ENCODE results near the gene ZDHHC11.
"Not testable (repeated sequence)": the region's sequence is repeated elsewhere in the genome, so short reads cannot be mapped to it uniquely, and the experiment has no call there.

The ZDHHC11 gene

GRCh38 chr5:845031-845675 lies 5.6 kb downstream of the ZDHHC11 start:
- DNase-seq (ENCODE audit: low spot score), result not testable (repeated sequence)

GRCh38 chr5:844426-844825 lies 6.4 kb downstream of the ZDHHC11 start:
- not testable (repeated sequence) for DNase-seq (ENCODE audit: low spot score)

DNA sequence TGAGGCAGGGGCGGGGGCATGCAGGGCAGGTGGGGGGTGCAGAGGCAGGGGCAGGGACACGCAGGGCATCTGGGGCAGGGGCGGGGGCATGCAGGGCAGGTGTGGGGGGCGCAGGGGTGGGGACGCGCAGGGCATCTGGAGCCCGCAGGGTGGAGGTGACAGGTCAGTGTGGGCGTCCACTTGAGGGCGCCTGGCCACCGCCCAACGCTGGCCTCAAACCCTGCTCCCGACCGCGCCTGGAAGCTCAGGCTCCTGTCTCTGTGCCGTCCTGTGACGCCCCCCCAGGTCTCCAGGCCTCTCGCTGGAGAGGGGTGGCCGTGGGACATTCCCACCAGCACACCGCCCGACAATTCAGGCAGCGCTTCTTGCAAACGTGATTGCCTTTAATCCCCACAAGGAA lies 6.9 kb downstream of the ZDHHC11 start:
- not testable (repeated sequence) for DNase-seq (ENCODE audit: low spot score)

GRCh38 chr5:843371-843770 lies 7.4 kb downstream of the ZDHHC11 start:
- DNase-seq (ENCODE audit: low spot score), result not testable (repeated sequence)

GRCh38 chr5:842402-843221 lies 8.2 kb downstream of the ZDHHC11 start:
- not testable (repeated sequence) for DNase-seq (ENCODE audit: low spot score)

DNA sequence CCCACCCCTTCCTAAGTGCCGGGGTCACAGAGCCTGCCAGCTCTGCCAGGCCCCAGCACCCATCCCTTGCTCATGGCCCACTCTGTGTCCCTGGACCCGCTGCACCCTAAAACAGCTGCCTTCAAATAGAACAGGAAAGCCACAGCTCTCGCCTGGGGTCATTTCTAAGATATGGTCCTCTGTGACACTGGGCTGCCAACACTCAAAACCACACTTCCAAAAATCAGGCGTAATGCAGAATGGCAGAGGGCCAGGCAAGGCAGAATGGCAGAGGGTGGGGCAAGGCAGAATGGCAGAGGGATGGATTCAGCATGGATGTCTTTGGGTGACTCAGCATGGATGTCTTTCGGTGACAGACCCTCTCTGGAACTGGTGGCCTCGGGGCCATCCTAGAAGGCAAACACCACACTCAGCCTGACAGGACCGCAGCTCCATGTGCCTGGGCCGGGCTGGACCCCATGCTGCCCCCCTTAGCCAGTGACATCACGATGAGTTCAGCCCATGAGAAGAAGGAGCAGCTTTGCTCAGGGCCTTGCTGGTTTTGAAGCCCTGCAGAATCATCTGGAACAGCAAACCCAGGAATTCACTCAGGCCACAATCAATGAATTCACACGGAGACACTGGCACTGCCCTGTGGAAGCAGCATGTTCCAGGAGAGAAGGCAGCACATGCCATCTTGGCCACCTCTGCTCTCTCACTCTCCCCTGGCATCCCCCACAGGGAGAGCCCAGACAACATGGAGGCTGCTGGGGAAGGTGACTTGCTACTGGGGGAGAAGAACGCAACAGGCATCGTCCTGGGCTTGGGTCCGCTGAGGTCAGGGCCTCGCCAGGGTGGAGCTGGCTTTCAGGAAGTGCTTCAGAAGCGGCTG lies 9.0 kb downstream of the ZDHHC11 start:
- not testable (repeated sequence) for DNase-seq (ENCODE audit: low spot score)

- not testable (repeated sequence) for DNase-seq (ENCODE audit: low spot score)
Measured at GRCh38 chr5:840974-841435, 9.8 kb downstream of the ZDHHC11 start.

DNA sequence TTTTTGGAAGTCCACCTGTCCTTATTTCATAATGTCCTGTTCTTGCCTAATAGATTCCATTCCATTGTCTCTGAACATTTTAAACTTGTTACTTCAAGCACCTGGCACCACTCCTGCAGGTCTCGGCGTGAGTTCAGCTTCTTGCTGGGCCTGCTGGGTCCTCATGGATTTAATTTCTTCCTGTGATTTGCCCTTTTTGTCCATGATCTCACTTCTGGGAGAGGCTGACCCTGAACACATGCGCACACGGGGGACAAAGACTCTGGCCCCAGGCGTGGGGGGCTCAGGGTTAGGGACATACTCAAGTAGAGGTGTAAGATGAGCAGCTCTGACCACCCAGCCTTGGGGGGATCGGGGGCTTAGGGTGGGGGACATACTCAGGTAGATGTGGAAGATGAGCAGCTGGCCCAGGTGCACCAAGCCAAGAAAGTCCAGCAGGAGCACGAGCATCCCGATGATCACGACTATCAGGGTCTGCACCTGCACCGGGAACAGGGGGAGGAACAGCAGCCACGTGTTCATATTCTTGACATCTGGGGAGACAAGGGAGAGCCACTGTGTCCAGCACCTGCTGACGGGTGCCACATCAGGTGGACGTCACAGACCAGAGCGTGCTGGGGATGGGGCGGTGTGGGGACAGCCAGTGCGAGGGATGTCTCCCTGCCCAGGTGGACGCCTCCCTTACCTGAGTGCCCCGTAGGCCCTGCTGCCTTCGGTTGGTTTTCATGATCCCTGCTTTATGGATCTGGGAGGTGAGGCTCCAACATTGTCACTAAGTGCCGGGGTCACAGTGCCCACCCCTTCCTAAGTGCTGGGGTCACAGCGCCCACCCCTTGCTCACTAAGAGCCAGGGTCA lies 10.4 kb downstream of the ZDHHC11 start:
- not testable (repeated sequence) for DNase-seq (ENCODE audit: low spot score)

DNA sequence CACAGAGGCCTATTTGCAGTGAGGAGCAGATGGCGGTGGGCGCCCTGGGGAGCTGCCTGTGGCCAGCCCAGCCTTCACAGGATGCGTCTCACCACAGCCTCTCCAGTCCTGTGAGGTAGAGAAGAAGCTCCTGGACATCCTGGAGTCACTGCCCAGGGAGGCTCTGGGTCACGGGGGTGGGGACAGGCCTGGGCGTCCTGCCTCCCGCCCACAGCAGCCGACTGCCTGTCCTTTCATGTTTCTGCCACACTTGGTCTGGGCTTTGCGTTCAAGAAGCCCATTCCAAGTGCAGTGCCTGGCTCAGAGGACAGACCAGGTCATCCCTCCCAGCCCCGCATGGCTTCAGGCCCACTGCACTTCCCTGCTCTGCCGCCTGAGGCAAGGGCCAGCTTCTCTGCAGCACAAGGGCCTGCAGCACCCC lies 12.3 kb downstream of the ZDHHC11 start:
- DNase-seq (ENCODE audit: low spot score), result not testable (repeated sequence)

DNA sequence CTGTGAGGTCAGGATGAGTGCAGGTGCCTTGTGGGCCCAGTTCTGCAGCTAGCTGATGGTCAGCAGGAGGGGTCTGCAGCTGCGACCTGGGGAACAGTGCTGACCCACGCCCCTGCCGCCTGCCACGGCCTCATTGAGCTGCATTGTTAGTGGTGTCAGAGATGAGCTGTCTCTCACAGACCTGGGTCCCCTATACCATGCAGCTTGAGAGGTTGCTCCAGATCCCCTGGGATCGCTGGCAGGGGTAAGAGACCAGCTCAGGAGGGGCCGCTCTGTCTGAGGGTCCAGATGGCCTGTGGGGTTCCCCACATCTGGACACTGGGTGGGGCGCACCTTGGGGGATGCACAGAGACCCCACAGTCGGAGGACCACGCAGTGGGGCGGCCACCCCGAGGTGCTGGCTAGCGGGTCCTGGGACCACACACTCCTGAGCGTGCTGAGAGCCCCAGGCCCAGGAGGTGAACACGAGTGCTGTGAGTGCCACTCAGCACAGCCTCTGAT lies 13.1 kb downstream of the ZDHHC11 start:
- not testable (repeated sequence) for DNase-seq (ENCODE audit: low spot score)

GRCh38 chr5:835933-836612 lies 14.7 kb downstream of the ZDHHC11 start:
- DNase-seq (ENCODE audit: low spot score), result not testable (repeated sequence)

DNA sequence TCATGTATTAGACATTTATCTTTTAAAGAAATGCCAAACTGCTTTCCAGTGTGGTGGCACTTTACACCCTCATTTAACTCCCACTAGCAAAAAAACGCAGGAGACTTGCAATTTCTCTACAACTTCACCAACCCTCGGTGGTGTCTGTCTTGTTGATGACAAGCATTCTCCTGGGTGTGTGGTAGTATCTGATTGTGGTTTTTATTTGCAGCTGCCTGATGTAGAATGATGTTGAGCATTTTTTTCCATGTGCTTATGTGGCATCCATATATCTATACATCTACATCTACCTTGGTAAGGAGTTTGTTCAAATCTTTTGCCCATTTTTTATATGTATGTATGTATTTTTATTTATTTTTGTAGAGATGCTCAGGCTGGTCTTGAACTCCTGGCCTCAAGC lies 16.8 kb downstream of the ZDHHC11 start:
- not testable (repeated sequence) for DNase-seq (ENCODE audit: low spot score)

GRCh38 chr5:828194-828593 lies 22.6 kb downstream of the ZDHHC11 start:
- not testable (repeated sequence) for DNase-seq (ENCODE audit: low spot score)

DNA sequence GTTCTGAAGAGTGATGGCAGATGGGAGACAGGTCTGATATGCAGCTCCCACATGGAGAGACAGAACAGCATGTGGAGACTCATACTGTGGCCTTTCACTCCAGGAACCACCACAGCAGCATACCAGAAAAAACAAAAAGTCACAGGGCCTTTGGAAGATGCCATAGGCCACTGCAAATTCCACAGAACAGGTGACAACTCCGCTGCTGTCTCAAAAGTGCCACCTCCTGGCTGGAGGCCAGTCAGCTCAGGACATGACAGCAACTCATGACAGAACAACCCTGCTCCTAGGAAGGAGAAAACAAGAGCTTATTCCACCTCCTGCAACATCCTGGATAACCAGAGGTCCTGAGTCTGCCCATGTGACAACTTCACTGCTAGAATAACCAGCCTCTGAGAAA lies 25.2 kb downstream of the ZDHHC11 start:
- DNase-seq (ENCODE audit: low spot score), result not testable (repeated sequence)

GRCh38 chr5:821504-821903 lies 29.3 kb downstream of the ZDHHC11 start:
- no peak for DNase-seq (ENCODE audit: low spot score)

DNA sequence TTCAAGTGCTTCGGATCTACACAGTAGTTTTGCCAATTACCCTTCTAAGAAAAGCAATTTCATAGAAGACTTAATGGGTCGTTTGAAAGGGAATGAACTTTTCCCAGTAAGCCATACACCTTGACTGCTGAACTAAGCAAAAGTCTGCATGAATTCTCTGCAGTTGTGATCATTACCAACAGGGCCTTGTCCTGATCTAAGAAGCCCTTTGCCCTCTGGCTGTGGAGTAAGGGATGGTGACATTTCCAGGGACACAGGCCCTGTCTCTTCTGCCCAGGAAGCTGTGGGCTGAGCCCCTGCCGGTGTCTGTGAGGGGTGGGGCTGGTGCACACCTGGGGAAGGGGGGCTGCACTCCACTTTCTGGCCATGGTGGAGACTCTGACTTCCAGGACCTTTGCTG lies 30.5 kb downstream of the ZDHHC11 start:
- no peak for DNase-seq (ENCODE audit: low spot score)

- DNase-seq (ENCODE audit: low spot score), result no peak
Measured at GRCh38 chr5:819078-819477, 31.7 kb downstream of the ZDHHC11 start.

DNA sequence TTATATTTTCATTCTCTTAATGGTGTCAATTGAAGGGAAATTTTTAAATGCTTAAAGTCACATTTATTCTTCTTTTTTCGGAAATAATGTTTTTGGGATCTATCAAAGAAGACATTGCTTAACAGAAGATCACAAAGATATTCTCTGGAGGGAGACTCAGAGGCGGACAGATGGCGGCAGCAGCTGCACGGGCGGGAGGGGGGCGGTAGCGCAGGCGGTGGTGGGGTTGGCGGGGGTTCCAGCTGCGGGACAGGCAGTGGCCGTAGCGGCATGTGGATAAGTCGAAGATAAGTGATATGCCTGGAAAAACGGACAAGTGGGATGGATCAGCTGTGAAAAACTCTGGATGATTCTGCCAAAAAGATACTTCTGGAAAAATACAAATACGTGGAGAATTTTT lies 34.6 kb downstream of the ZDHHC11 start:
- DNase-seq (ENCODE audit: low spot score), result no peak

DNA sequence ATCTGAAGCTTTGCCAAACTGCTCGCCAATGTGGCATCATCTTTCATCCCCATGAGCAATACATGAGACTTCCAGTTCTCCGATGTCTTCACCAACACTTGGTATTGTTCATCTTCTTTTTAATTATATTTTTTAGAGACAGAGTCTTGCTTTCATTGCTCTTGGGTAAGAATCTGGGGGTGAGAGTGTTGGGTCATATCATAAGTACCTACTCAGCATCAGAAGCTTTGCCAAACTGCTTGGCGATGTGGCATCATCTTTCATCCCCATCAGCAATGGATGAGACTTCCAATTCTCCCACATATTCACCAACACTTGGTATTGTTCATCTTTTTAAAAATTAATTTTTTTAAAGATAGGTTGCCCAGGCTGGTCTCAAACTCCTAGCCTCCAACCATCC lies 35.3 kb downstream of the ZDHHC11 start:
- DNase-seq (ENCODE audit: low spot score), result no peak

GRCh38 chr5:813575-813974 lies 37.2 kb downstream of the ZDHHC11 start:
- DNase-seq (ENCODE audit: low spot score), result not testable (repeated sequence)
